ENCODE measurements around the gene USH1G.
A peak's percentile ranks its signal among the peaks of the same experiment; 100 is the strongest.
"Not testable (repeated sequence)": the region's sequence is repeated elsewhere in the genome, so short reads cannot be mapped to it uniquely, and the experiment has no call there.

Gene USH1G

DNA sequence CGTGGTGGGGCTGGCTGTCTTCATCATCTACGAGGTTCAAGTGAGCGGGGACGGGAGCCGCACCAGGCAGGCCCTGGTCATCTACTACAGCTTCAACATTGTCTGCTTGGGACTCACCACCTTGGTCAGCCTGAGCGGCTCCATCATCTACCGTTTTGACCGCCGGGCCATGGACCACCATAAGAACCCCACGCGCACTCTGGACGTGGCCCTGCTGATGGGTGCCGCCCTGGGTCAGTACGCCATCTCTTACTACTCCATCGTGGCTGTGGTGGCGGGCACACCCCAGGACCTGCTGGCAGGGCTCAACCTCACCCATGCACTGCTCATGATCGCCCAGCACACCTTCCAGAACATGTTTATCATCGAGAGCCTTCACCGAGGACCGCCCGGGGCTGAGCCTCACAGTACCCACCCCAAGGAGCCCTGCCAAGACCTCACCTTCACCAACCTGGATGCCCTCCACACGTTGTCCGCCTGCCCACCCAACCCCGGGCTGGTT is 7.5 kb upstream of the USH1G start:
- no peak for DNase-seq (ENCODE audit: low read depth)

DNA sequence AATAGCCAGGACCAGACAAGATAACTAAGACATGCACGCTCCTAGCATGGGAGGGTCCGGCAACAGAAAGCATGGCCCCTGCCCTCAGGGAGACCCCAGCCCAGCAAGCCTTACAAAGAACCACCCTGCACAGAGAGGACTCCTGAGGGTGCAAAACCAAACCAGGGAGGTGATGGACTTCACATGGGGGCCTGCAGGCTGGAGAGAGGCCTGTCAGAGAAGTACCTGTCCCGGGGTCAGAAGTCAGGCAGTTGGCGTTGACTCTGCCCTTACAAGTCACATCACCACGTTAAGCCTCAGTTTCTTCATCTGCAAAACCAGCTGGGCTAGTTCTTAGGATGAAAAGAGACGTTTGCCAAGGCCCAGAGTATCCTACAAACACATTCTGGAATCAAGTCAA is 5.7 kb upstream of the USH1G start:
- no peak for DNase-seq (ENCODE audit: low read depth)

DNA sequence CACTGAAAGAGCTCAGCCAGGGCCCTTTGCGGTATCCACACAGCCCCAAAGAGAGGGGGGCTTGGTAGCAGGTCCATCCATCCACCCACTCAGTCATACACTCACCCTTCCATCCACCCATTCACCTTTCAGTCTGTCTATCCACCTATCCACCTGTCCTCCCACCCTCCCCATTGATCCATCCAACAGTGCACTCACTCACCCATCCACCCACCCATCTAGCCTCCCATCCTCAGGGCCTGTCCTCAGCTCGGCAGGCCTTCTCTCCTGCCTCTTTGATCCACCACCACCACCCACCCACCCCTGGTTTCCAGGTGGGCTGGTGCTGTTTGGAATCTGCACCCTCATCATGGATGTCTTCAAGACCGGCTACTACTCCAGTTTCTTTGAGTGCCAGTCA is 2.2 kb upstream of the USH1G start:
- DNase-seq (ENCODE audit: low read depth), result no peak

DNA sequence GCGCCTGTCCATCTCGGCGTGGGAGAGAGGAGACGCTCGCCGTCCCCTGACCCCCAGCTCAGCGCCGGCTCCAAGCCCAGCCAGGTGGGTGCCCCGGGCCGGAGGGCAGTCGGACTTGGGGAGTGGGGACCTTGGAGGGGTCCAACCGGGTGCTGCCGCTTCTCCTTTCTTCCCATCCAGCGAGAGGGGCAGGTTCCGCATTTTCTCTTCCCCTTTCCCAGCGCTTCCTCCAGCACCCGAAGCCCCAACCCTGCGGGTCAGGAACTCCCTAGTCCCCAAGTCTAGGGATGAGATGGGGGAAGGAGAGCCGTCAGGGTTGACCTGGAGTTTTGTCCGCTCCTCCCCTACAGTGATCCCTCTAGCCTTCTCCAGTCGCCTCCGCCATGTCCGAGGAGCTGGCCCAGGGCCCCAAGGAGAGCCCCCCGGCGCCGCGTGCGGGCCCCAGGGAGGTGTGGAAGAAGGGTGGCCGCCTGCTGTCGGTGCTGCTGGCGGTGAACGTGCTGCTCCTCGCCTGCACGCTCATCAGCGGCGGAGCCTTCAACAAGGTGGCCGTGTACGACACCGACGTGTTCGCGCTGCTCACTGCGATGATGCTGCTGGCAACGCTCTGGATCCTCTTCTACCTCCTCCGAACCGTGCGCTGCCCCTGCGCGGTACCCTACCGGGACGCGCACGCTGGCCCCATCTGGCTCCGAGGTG is 1.3 kb upstream of the USH1G start, which contains the start of gene OTOP2:
Gene OTOP2, plus strand, starts transcription at position 24 of the 699 bp plus-strand sequence. Its CDS starts 360 bp downstream, at position 384.
- DNase-seq (ENCODE audit: low read depth), result no peak

DNA sequence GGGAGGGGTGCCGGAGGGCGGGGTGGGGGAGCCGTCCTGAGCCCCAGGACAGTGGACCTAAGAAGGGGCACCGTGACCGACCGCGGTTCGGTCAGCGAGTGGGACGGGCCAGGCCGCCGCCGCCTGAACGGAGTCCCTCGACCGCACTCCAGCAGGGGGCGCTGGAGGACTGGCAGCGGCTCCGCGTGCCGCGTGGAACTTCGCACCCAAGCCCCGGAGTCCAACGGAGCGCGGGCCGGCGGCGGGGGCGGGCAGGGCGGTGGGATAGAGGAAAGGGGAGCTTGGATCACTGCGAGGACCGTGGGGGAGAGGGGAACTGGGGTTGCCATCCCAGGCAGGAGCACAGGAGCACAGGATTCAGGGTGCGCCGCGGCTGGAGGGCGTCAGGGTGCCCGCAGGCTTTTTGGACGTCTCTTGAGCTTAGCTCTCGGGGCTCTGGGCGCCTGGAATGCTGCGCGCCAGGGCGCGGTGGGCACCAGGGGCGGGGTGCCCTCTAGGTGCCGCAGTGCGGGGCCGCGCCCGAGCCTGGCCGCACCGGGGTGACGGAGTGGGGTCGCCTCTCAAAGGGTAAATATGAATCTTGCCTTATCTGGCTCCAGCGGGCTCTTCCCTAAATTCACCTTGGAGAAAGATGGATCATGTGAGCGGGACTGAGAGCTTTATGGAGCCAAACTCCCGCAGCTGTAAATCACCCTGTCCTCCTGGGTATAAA is 639 bp upstream of the USH1G start:
- peak; percentile 46 for DNase-seq (ENCODE audit: low read depth)

DNA sequence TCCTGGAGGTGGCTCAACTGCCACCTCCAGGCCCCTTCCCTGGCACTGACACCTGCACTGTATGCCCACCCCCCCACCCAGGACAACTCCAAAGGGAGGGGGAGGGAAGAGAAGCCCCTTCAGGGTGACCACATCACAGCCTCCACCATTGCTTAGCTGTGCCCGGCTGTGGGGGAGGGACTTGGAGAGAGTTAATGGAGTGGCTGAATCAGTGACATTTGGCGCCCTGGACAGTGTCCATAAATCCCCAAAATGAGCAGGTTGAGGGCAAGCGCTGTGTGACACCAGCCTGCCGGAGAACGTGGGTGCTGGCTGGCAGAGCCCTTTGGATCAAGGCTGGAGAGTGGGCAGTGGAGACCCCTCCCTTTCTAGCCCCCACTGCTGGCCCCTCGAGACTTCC is 883 bp downstream of the USH1G start:
- DNase-seq (ENCODE audit: low read depth), result no peak

DNA sequence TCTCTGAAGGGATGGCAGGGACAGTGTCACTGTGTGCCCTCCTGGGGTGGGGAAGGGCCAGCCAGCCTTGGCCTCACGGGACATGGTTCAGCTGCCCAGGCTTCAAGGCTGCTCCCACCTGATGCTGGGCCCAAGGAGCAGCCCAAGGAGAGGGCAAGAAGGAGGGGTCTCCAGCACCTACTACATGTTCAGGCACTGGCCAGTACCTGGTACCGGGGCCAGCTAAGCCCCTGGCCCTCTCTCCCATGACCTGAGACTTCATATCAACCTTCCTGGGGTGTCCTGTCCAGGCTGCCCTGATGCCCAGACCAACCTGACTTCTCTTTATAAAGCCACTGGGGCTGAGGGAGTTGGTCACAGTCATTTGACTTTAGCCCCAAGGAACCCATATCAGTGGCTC is 1.3 kb downstream of the USH1G start:
- no peak for DNase-seq (ENCODE audit: low read depth)

DNA sequence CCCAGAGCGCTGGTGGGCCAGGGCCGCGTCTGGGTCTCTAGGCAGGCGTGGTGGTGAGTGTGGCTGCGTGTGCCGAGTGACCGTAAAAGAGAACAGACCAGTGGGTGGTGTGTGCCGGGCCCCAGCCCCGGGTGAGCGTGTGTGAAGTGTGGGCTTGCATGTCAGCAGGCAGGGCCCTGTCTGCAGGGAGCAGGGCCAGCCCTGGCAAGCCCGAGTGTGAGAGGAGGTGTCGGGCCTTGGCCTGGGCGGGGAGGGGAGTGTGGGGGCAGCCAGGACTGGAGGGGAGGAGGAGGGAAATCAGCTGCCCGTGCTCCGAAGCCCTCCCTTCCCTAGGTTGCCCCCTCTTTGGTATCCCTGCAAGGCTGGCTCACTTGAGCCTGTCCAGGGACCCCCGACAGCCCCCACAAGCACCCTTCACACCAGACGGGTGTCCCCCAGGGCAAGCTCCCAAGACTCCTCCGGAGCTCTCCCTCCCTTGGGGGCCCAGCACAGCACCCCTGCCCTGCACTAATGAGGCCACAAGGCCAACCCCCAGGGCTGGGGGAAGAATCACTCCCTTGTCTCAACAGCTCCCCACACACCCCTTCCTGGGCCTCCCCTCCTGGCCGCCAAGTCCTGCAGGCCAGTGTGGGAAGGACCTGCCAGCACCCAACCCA is 1.9 kb downstream of the USH1G start:
- no peak for DNase-seq (ENCODE audit: low read depth)

DNA sequence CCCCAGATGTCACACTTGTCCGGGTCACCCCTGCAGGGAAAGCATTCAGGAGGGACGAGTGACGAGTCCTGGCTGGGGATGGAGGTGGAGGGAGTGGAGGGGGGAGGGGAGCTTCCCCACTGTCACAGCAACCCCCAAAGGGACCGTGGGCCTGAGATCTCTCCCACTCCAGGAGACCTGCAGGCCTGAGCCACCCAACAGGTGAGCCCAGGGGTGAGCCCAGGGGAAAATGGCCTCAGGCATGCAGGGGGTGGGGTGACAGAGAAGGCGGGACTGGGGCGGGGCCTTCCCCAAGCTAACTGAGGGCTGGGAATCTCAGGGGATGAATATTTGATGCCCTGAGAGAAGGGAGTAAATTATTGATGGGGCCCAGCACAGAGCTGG is 2.4 kb downstream of the USH1G start:
- no peak for DNase-seq (ENCODE audit: low read depth)

DNA sequence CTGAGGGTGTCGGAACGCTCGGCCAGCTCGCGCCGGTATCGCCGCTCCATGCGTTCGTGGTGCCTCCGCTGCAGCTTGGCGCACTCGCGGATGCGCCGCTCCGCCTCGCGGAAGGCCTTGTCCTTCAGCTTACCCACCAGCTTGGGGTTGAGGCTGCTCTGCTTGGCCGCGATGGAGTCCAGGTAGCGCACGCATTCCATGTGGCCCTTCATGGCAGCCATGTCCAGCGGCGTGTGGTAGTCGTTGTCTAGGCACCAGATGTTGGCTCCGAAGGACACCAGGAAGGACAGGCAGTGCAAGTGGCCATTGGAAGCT is 2.8 kb downstream of the USH1G start:
- DNase-seq (ENCODE audit: low read depth), result no peak

DNA sequence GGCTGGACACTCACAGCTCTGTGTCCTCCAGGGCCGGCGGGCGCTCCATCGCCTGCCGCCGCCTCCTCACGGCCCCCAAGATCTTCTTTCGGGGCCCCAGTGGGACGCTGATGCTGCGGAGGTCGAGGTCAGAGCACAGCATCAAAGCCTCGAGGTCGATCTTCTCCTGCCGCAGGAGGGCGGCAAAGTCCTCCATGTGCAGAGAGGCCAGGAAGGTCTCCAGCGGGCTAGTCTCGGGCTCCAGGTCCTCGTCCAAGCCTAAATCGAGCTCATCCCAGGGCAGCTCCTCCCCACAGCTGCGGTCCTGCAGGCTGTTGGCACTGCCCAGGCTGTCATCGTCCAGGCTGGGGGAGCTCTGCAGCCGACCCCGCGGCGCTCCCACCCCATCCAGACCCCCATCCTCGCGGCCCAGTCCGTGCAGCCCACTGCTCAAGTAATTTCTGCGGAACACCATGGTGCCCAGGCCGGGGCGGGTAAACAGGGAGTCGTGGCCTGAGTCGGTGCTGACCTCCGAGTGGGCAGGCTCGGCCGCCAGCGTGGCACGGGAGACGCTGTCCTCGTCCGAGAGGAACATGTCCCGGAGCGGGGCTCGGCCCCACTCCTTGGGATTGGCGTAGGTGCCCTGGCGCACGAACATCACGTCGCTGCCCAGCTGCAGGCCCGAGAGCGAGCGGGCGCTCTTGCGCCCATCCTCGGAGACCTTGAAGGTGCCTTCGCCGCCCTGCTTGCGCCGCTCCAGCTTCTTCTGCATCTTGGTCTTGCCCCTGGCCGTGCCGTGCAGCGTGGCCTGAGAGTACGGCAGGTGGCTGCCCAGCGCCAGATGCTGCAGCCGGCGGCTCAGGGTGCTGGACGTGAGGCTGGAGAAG is 3.4 kb downstream of the USH1G start:
- DNase-seq (ENCODE audit: low read depth), result peak; percentile 15

DNA sequence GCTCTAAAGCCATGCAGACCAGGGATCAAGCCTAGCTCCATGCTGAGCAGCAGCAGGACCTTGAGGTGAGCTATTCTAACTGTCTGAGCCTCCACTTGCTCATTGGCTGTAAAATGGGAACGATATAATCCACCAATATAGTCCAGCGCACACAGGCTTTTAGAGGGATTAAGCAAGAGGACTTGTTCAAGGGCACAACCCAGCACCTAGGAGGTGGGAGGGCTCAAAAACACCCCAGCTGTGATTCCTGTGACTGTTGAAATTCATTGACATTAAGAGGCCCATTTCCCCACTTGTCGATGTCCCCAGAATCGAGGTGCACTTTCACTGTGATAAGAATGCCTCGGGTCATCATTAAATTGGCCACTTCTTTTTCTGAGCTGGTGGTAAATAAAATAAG is 4.1 kb downstream of the USH1G start:
- no peak for DNase-seq (ENCODE audit: low read depth)

DNA sequence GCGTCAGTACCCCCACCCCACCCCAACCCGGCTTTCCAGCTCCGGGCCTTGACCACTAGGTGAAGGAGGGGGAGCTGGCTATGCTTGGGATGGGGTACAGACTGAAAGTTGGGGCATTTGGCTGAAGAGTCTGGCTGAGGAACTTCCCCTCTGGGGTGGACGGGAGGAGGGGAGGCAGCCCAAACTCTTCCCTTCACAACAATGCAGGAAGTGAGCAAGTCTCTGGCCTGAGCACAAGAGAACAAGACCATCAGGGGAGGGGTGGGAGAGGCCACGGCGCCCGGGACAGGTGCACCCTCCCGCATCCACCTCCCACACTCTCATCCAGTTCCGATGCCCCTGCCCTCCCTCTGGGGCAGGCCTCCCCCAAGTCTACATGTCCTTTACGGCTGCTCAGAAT is 5.6 kb downstream of the USH1G start:
- DNase-seq (ENCODE audit: low read depth), result no peak

DNA sequence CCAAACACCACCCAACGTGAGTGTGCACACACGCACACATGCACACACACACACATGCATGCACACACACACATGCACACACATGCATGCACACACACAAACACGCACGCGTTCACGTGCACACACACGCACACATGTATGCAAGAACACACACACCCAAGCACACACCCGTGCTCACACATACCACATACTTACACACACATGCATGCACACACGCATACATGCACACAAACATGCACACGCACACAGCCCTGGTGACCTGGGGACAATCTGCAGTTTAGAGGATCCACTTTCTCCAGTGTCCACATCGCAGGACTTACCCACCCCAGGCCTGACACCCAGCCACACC is 6.2 kb downstream of the USH1G start:
- DNase-seq (ENCODE audit: low read depth), result no peak

DNA sequence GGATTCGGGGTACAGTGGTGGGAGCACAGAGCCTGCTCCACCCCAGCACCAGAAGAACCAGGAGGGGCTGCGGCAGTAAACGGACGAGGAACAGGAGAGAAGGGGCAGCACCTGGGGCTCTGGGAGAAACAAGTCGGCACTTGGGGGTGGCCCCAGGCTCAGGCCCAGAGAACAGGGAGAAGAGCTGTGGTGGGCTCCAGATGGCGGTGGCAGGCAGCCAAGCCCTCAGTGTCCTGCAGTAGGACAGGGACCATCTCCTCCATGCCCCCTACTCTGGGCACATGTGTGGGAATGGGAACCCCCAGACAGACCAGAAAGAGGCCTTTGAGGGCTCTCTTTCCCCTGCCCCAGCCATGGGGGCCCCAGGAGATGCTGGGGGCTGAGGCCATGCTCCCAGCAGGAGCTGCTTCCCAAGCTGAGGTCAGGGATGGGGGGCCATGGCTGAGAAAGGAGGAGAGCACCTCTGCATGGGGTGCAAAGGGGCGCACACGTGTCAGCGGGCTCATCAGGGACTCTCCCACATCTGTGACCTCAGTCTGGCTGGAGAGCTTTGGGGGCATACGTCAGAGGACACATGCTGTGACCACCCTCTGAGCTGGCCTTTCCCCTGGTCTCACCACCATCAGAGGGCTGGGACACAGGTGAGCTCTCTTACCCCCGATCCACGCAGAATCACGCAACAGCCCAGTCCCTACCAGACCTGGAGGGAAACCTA is 6.8 kb downstream of the USH1G start:
- no peak for DNase-seq (ENCODE audit: low read depth)

DNA sequence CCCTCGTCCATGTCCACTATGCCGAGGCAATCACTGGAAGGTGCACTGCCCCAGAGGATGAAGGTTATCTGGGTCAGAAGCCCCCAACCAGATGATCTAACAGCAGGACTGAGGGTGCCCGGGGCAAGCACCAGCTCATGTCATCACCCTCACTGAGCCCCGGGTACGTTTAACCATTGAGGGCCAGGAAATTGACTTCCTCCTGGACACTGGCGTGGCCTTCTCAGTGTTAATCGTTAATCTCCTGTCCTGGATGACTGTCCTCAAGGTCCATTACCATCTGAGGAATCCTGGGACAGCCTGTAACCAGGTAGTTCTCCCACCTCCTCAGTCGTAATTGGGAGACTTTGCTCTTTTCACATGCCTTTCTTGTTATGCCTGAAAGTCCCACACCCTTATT is 11.6 kb downstream of the USH1G start:
- DNase-seq (ENCODE audit: low read depth), result not testable (repeated sequence)

DNA sequence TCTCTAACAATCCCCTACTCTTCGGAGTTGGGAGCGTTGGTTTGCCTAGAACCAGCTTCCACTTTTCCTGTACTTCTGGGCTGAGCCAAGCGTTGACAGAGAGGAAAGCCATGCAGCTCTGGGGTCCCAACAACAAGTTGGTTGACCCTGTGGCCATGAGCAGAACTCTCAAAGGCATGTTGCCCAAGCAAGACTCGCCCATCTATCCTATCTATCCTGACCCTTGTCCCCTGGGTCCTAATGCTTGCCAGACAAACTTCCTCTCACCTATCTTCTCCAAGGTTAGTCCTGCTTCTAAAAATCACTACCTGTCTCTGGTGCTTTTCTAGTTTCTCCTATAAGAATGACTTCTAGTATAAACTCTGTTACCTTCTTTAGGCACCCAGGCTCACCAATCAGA is 14.0 kb downstream of the USH1G start:
- not testable (repeated sequence) for DNase-seq (ENCODE audit: low read depth)

DNA sequence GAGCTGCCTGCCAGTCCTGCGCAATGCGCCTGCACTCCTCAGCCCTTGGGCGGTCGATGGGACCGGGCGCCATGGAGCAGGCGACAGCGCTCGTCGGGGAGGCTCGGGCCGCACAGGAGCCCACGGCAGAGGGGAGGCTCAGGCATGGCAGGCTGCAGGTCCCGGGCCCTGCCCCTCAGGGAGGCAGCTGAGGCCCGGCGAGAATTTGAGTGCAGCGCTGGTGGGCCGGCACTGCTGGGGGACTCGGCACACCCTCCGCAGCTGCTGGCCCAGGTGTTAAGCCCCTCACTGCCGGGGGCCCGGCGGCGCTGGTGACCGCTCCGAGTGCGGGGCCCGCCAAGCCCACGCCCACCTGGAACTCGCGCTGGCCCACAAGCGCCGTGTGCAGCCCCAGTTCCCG is 16.0 kb downstream of the USH1G start:
- no peak for DNase-seq (ENCODE audit: low read depth)

DNA sequence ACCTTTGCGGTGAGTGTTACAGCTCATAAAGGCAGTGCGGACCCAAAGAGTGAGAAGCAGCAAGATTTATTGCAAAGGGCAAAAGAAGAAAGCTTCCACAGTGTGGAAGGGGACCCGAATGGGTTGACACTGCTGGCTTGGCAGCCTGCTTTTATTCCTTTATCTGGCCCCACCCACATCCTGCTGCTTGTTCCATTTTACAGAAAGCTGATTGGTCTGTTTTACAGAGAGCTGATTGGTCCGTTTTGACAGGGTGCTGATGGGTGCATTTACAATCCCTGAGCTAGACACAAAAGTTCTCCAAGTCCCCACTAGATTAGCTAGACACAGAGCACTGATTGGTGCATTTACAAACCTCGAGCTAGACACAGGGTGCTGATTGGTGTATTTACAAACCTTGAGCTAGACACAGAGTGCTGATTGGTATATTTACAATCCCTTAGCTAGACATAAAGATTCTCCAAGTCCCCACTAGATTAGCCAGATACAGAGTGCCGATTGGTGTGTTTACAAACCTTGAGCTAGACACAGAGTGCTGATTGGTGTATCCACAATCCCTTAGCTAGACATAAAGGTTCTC is 16.8 kb downstream of the USH1G start:
- DNase-seq (ENCODE audit: low read depth), result peak; percentile 11

DNA sequence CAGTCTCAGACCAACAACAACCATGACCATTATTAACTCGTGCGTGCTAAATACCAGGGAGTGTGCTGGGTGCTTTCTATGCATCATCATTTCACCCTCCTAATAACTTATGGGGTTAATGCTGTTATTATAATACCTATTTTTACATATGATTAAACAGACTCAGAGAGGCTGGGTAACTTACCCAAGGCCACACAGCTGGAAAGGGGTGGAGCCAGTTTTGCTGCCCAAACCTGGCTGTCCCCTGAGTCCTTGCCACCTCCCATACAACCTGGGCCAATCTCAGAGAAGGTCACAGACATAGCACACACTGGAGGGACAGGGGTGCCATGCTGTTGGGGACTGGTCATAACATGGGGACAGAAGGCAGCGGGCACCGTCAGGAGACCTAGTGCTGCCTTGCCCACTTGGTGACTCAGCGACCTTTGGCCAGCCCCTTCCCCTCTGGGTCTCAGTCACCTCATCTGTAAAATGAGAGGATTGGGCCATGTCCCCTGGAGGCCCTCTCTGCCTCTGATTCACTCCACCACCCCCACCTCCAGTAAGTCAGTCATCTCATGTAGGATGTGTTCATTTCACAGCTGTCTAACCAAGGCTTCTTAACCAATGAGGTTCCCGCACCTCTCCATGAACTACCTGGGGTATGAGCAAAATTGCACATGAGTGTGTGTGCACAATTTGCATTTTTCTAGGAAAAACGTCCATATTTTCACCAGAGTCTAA is 18.2 kb downstream of the USH1G start:
- DNase-seq (ENCODE audit: low read depth), result no peak

DNA sequence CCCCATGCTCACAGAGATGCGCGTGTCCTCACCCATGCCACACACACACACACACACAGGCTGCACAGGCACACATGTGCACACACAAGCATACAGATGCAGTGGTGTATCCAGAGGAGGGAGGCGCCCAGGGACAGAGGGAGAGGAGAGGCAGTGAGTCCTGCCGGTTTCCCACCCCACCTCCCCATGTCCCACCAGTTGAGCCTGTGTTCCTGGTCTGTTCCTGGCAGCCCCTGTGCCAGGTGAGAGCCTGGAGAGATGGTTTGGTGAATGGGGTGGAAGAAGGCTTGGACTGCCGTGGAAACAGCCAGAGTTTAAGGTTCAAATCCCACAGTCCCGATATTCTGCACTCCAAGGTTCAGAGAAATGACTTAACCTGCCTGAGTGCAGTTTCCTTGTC is 19.4 kb downstream of the USH1G start:
- no peak for DNase-seq (ENCODE audit: low read depth)
